Activated CD4-positive, alpha-beta T cell treated with anti-CD3 and anti-CD28 coated beads for 1 hour (primary cell): Measurements from ENCODE around the gene ZMYM4.
"Not testable (repeated sequence)": the region's sequence is repeated elsewhere in the genome, so short reads cannot be mapped to it uniquely, and the experiment has no call there.

Experiments
- DNase-seq: peaks from one replicate; pipeline ENCODE4 v3.0.0-alpha.2; 2020

The ZMYM4 gene

GRCh38 chr1:35460796-35461195, 192.3 kb downstream of the ZMYM4 start:
- DNase-seq, result no peak

GRCh38 chr1:35461966-35462651, 193.6 kb downstream of the ZMYM4 start:
- DNase-seq, result no peak

DNA sequence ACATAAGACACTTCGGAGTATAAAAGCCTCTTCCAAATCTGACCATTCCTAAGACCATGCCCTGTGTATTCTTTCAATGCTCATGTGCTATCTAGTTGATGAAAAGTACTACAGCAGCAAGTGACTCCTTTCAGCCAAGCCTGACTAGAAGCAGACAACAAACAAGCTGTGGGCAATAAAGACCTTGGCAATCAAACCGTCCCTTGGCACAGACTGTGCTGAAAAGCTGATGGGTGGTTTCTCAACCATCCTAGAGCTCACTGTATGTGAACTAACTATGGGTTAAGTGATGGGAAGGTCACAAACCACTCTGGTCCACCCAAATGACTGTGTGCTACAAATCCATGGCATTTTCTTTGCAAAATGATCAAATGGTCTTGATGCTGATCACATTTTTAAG, 194.7 kb downstream of the ZMYM4 start:
- DNase-seq, result no peak

DNA sequence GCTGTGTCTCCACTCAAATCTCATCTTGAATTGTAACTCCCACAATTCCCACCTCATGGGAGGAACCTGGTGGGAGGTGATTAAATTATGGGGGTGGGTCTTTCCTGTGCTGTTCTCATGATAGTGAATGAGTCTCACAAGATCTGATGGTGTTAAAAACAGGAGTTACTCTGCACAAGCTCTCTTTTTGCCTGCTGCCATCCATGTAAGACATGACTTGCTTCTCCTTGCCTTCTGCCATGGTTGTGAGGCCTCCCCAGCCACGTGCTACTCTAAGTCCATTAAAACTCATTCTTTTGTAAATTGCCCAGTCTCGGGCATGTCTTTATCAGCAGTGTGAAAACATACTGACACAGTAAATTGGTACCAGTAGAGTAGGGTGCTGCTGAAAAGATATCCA, 195.2 kb downstream of the ZMYM4 start:
- not testable (repeated sequence) for DNase-seq

DNA sequence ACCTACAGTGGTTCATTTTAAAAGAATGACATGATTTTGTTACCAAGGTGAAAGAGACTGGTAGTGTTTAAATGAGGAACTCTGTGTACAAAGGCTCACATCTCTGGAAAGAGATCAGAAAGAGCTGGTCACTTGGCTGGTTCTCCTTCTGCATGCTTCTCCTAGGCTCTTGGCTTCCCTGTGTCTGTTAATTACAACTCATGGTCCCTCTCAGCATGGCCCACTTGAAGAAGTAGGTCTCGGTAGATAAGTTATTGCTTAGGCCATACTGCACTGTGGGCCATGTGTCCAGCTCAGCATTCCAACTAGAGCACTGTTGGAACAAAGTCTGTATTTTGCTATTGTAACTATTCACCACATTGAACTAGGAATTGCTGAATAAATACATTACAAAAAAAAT, 197.6 kb downstream of the ZMYM4 start:
- no peak for DNase-seq

DNA sequence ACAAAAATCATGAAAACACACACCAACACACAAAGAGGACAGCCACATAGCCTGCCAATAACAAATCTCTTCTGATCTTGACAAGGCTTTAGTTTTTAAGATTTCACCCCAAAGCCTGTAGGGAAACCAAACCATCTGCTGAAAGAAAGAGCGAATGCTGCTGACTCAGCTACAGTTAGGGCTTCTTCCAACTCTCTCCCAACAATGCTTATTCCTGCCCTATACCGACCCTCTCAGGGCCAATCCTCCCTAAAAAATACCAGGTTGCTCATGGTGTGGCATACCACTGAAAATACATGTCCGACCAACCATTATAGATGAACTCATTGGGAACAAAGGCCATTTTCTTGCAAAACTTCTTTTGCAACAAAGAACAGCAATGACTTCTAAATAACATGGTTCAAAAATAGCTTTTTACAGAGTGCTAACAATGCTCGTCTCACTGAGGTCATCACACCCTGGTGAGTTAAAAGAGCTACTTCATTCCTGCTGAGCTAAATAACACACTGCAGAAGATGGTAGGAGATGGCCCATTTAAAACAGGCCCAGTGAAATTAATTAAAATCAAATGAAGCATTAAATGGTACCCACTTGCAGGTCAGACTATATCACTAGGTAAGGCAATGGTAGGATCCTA, 202.6 kb downstream of the ZMYM4 start:
- no peak for DNase-seq
